H1 (cell line): ENCODE measurements around the gene CDYL.

ENCODE experiments used
- CBX8 ChIP-seq: fragments of 300-800, 300-1000 bp; sonication (generic); IDR thresholded peaks from 2 replicates; pipeline ENCODE4 v1.7.1; 2016; ENCODE audit warnings: low read depth, low read length, borderline replicate concordance
- CEBPB ChIP-seq: IDR thresholded peaks from 2 replicates; pipeline ENCODE4 v1.6.1; 2012; ENCODE audit warnings: low read depth, low read length
- EP300 ChIP-seq, 2 experiments: IDR thresholded peaks; 1 replicate in 1 of 2; 2 replicates in 1 of 2; pipeline ENCODE4 v1.6.1; 2011 to 2012; ENCODE audit warnings: low read depth in 2 of 2, low read length in 2 of 2, mild to moderate bottlenecking in 2 of 2, borderline replicate concordance in 1 of 2, inconsistent platforms in 1 of 2, moderate library complexity in 1 of 2
- EZH2 ChIP-seq: fragments of 200-600 bp; sonication (generic); IDR thresholded peaks from 2 replicates; pipeline ENCODE4 v1.7.1; 2012; ENCODE audit warnings: low read depth, mild to moderate bottlenecking, moderate library complexity, low read length, inconsistent platforms; ENCODE audit not compliant: severe bottlenecking
- GABPA ChIP-seq: IDR thresholded peaks from 2 replicates; pipeline ENCODE4 v1.6.1; 2011; ENCODE audit warnings: mild to moderate bottlenecking, low read length, moderate library complexity, borderline replicate concordance; ENCODE audit not compliant: insufficient read depth
- POLR2A ChIP-seq, 2 experiments: IDR thresholded peaks; 1 replicate in 1 of 2; 2 replicates in 1 of 2; pipeline ENCODE4 v1.6.1; 2011; ENCODE audit warnings: low read depth in 2 of 2, low read length in 2 of 2, mild to moderate bottlenecking in 2 of 2; ENCODE audit errors: control extremely low read depth in 1 of 2
- POLR2AphosphoS5 ChIP-seq: IDR thresholded peaks from 2 replicates; pipeline ENCODE4 v1.6.1; 2011; ENCODE audit warnings: low read depth, low read length
- RAD21 ChIP-seq, 2 experiments: IDR thresholded peaks in 1 of 2; conservative IDR thresholded peaks in 1 of 2; 2 replicates each; pipeline ENCODE4 v1.6.1; 2011; ENCODE audit warnings: low read depth in 2 of 2, low read length in 2 of 2, improper control_type of control experiment in 1 of 2, inconsistent platforms in 1 of 2, mild to moderate bottlenecking in 1 of 2, moderate library complexity in 1 of 2
- SP1 ChIP-seq: IDR thresholded peaks from 2 replicates; pipeline ENCODE4 v1.6.1; 2011; ENCODE audit warnings: low read depth, low read length
- TAF1 ChIP-seq: IDR thresholded peaks from 2 replicates; pipeline ENCODE4 v1.6.1; 2011; ENCODE audit warnings: mild to moderate bottlenecking, low read depth, low read length
- TCF12 ChIP-seq: IDR thresholded peaks from 2 replicates; pipeline ENCODE4 v1.6.1; 2011; ENCODE audit warnings: low read depth, mild to moderate bottlenecking, low read length
- USF2 ChIP-seq: IDR thresholded peaks from 2 replicates; pipeline ENCODE4 v1.6.1; 2011; ENCODE audit warnings: low read length, improper control_type of control experiment
- TF ChIP-seq, protein P1 (sequence below), 3 experiments: IDR thresholded peaks; 1 replicate in 2 of 3; 2 replicates in 1 of 3; pipeline versions ENCODE4 v1.5.1 to v1.6.1; 2011; ENCODE audit warnings: low read length in 3 of 3, mild to moderate bottlenecking in 3 of 3, inconsistent platforms in 2 of 3, low read depth in 1 of 3, moderate library complexity in 1 of 3; ENCODE audit not compliant: insufficient read depth in 1 of 3; ENCODE audit errors: control extremely low read depth in 1 of 3

DNA sequence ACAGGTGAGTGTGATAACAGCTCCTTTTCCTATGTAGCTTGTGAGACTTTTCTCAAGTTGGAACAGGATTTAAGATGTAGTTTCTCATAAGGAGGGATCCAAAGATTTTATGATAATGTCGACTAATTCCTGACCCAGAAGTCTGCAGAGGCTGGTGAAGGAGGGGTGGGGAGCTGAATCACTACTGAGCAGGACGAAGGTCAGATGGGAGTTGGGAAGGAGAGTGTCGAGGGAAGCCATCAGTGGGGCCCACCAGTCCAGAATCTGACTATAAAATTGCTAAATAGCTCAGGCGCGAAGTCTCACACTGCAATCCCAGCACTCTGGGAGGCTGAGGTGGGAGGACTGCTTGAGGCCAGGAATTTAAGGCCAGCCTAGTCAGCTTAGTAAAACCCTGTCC lies 32.3 kb upstream of the CDYL start:
- no peak for TF ChIP-seq TCF12
- TF ChIP-seq, protein P1, sequence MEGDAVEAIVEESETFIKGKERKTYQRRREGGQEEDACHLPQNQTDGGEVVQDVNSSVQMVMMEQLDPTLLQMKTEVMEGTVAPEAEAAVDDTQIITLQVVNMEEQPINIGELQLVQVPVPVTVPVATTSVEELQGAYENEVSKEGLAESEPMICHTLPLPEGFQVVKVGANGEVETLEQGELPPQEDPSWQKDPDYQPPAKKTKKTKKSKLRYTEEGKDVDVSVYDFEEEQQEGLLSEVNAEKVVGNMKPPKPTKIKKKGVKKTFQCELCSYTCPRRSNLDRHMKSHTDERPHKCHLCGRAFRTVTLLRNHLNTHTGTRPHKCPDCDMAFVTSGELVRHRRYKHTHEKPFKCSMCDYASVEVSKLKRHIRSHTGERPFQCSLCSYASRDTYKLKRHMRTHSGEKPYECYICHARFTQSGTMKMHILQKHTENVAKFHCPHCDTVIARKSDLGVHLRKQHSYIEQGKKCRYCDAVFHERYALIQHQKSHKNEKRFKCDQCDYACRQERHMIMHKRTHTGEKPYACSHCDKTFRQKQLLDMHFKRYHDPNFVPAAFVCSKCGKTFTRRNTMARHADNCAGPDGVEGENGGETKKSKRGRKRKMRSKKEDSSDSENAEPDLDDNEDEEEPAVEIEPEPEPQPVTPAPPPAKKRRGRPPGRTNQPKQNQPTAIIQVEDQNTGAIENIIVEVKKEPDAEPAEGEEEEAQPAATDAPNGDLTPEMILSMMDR (IDR thresholded peaks at IDR 0.05; ENCODE audit: control extremely low read depth in 1 of 3, insufficient read depth in 1 of 3, low read depth in 1 of 3, low read length in 3 of 3): no peak
- no peak for TF ChIP-seq EP300 (IDR thresholded peaks at IDR 0.05; ENCODE audit: borderline replicate concordance in 1 of 2, low read depth in 2 of 2, low read length in 2 of 2)
- no peak for TF ChIP-seq TAF1
- TF ChIP-seq EZH2: no peak
- TF ChIP-seq POLR2A (IDR thresholded peaks at IDR 0.05; ENCODE audit: control extremely low read depth in 1 of 2, low read depth in 2 of 2, low read length in 2 of 2): no peak
- no peak for TF ChIP-seq CEBPB
- no peak for TF ChIP-seq GABPA
- no peak for TF ChIP-seq CBX8
- TF ChIP-seq SP1: no peak
- no peak for TF ChIP-seq POLR2AphosphoS5
- no peak for TF ChIP-seq USF2
- TF ChIP-seq RAD21 (IDR thresholded peaks at IDR 0.05 in 1 of 2, conservative IDR thresholded peaks at IDR 0.05 in 1 of 2; ENCODE audit: low read depth in 2 of 2, low read length in 2 of 2): no peak
